ENCODE measurements around the gene RAD51B.
A peak's percentile ranks its signal among the peaks of the same experiment; 100 is the strongest.

The RAD51B gene

GRCh38 chr14:68726093-68726695, 906.6 kb downstream of the RAD51B start:
- no peak for DNase-seq (ENCODE audit: low read depth in 1 of 2, low spot score in 1 of 2)

GRCh38 chr14:68727315-68728047, 907.9 kb downstream of the RAD51B start:
- no peak for DNase-seq (ENCODE audit: low read depth in 1 of 2, low spot score in 1 of 2)

DNA sequence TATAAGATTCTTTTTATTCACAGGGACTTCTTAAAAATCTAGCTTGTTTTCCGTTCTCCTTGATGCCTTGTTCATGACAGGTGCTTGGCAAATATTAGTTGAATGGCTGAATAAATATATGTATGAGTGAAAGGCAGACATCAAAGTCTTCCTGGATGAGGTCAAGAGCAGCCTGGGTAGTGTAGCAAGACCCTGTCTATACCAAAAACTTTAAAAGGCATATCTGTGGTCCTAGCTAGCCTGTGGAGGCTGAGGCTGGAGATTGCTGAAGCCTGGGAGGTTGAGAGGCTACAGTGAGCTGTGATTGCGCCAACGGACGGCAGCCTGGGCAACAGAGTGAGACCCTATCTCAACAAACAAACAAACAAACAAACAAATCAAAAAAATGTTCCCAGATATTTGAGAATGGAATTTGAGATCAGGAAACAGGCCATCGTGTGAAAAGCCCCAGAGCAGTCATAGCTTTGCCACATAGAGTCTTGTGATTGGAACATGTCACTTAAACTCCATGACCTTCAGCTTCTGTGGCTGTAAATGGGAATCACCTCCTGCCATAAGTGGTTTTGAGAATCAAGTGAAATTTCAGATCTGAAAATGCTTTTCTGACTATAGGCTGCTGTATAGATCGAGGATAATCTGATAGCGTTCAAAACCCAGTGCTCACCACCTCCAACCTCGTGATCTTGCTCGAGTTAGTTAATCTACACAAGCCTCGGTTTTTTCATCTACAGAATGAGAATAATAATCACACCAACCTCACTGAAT, 908.9 kb downstream of the RAD51B start:
- DNase-seq (ENCODE audit: low read depth in 1 of 2, low spot score in 1 of 2): no peak

DNA sequence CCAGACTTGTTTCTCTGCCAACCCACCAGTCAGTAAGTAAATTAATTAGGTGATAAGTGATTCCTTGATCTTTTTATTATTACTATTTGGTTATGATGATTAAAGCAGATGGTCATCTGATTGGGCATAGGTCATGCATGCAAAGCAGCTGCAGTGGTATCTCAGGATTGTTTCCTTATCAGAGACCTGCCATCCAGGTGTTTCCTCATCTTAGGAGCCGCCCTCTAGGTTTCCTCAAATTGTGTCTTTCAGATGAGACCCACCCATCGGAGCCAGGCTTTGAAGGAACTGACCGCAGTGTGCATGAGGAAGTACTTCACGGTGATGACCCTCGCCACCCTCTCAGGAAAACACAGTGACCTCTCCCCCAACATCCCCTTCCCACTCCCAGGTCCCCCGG, 910.0 kb downstream of the RAD51B start:
- no peak for DNase-seq (ENCODE audit: low read depth in 1 of 2, low spot score in 1 of 2)

DNA sequence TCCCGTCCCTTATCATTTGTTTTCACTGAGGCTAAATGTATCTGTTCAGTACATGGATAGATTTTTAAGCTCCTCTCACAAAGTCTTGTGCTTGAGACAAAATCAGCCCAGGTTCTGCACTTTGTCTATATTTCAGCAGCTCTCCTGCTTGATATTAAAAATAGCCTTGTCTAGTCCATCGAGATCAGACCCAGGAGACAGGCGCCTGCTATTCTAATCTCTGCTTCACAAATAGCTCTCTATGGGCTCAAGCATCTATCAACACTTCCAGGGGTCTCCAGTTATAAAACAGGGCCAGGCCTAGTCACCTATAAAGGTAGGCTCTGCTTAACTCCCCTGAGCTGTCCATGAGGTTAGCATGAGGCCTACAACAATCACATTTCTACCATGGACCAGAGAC, 910.8 kb downstream of the RAD51B start:
- DNase-seq (ENCODE audit: low read depth in 1 of 2, low spot score in 1 of 2): no peak

DNA sequence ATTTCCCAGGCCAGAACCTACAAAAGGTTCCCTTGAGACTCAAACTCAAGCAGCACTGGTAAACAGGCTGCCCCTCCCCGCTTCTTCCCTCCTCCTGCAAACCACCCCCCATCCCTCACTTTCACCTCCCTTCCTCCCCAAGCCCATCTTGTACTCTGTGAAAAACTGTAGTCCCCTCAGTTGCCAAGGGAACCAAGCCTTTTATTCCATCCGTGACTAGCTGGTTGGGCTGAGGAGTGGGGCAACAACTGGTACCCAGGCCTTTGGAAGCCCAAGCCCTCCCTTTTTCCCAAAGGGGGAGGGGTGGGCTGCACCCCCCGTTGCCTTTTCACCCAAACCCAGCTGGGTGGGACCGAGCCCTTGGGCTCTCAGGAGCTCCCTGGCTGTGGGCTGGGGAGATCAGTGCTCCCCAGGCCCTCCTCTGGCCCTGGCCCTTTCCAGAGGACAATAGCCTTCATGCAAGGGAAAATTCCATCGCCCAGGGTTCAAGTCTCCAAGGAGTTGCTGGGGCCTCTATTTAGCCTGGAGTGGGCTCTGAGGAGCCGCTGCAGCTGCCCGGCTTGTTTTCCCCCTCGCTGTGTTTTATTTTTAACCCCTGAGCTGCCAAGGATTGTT, 911.3 kb downstream of the RAD51B start:
- no peak for DNase-seq (ENCODE audit: low read depth in 1 of 2, low spot score in 1 of 2)

DNA sequence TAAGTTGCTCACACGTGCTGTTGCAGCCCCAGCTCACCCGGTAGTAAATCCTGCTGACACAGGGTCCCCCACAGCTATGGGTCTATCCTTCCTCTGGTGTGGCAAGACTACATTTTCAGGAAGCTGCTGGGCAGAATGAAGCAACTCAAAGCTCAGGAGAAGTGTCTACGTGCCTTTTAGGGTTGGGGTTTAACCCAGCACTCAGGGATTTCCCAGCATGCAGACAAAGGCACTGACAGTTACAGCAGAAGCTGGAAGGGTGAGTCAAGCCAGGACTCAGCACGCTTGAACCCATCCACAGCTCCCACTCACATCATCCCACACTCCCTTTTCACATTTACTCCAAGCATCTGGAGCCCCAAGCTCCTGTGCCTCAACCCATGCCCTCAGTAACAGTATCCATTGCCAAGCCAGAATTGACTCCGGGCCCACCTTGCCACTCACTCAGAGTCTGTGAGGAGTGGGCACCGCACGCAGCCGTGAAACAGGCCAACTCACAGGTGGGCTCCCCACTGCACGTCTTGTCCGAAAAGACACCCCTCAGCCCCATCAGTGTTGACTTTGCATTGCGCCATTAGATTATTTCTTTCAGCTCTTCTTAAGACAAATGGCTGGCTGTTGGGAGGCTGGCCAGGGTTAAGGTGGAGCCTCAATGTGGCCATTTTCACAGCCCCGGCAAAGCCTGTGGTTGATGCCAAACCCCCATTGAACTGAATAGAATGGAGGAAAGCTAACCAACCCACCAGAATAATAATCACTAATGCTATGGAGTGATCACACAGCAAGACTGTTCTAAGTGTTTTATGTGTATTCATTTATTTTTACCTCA, 913.7 kb downstream of the RAD51B start:
- DNase-seq (ENCODE audit: low read depth in 1 of 2, low spot score in 1 of 2): peak in 1 of 2 donors; percentile 17

- DNase-seq (ENCODE audit: low read depth in 1 of 2, low spot score in 1 of 2): peak in 1 of 2 donors; percentile 29
These were observed 914.7 kb downstream of the RAD51B start for GRCh38 chr14:68734231-68734732.

- no peak for DNase-seq (ENCODE audit: low read depth in 1 of 2, low spot score in 1 of 2)
These were observed 916.3 kb downstream of the RAD51B start for GRCh38 chr14:68735856-68736255.

GRCh38 chr14:68736471-68736871, 916.9 kb downstream of the RAD51B start:
- DNase-seq (ENCODE audit: low read depth in 1 of 2, low spot score in 1 of 2): no peak

DNA sequence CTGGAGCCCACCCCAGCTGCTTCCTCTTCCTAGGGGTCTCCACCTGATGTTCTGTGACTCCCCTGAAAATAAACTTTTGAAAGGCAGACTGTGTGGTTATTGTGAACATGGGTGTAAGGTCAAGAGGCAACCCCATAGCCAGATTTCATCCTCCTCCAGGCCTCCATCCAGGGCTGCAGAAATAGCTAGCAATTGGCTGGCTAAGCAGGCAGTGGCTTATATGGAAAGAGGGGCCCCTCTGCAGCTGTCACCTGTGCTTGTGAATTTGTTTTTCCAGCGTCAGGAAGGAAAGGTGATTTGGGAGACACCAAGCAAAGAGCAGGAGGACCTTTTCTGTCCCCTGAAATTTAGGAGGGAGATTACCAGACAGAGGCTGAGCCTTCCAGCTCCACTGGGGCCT, 917.5 kb downstream of the RAD51B start:
- DNase-seq (ENCODE audit: low read depth in 1 of 2, low spot score in 1 of 2): no peak

GRCh38 chr14:68738559-68738958, 919.0 kb downstream of the RAD51B start:
- no peak for DNase-seq (ENCODE audit: low read depth in 1 of 2, low spot score in 1 of 2)

DNA sequence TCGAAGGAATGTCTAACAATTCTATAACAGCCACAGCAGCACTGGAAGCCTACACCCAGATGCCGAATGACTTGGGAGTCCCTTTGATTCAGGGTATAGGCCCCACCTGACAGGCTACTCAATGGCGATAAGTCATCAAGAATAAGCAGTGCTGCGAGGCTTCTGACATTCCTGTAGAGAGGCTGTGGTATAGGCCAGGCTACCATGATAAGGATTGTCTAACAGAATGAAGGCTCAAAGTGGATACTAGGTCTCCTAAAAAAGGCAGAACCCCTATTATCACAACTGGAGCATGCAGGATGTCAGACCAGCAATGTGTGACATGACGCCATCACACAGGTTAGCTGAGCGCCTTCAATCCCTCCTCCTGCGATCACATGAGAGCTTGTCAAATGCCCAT, 920.1 kb downstream of the RAD51B start:
- DNase-seq (ENCODE audit: low read depth in 1 of 2, low spot score in 1 of 2): no peak

DNA sequence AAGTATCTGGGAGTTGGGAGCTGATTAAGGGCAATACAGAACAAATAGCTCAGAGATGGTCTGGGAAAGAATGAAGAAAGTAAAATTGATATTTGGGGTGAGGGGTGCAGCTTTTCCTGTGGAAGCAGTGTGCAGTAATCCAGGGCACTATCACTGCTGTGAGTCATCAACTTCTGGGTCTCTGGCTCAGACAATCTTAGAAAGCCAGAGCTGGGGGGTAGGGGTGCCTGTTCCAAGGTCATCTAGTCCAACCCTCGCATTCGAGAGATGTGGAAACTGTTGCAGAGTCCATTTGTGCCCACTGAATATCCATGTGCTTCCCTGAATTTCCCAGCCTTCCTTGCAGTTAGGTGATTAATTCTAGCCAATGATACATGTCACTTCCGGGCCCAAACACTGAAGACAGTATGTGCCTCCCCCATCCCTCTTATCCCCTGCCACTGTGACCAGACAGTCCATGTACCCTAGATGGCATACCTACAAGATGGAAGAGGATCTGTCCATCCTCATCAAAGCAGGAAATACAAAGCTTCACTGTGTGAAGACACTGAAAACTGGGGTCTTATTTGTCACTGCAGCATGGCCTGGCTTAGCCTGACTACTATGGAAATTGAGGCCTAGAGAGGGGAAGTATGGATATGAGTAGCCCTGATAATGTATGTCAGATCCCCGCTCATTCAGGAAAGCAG, 921.4 kb downstream of the RAD51B start:
- DNase-seq (ENCODE audit: low read depth in 1 of 2, low spot score in 1 of 2): no peak

DNA sequence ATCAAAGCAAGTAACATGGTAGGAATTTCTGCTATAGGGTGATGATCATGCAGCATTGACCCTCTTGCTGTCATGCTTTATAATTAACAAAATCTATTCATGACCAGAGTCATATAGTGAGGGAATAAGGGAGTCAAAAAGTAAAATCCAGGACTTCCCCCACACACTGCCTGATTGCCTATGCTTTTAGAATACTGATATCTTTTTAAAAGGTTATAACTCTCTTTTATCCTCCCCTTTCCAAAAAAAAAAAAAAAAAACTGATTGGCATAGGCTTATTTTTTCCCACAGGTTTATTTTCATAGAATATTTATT, 921.9 kb downstream of the RAD51B start:
- no peak for DNase-seq (ENCODE audit: low read depth in 1 of 2, low spot score in 1 of 2)

DNA sequence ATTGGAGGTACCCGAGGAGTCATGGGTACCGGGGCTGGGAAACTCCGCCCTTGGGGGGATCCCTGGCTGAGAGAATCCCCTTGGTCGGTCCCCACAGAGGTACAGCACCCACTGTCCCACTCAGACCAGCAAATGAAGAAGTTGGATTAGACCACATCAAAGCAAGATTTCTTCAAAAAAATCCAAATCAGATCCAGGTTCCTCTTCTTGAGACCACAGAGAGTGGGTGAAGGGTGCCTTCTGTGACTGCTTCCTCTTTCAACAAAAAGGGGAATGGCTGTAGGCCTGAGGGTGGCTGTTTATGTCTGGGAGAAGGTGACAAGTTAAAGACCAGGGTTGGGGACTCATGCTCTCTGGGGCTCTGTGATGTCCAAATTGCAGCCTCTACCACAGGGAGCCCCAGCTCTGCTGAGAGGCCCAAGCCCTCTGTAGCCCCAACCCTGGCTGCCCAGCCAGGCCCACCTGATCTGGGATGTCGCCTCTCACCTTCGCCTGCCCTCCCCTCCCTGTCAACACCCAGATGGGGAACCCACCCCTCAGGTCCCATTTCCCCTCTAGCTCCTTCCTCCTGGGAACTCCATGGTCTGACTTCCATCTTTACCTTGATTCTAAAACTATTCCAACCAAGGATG, 922.4 kb downstream of the RAD51B start:
- no peak for DNase-seq (ENCODE audit: low read depth in 1 of 2, low spot score in 1 of 2)

DNA sequence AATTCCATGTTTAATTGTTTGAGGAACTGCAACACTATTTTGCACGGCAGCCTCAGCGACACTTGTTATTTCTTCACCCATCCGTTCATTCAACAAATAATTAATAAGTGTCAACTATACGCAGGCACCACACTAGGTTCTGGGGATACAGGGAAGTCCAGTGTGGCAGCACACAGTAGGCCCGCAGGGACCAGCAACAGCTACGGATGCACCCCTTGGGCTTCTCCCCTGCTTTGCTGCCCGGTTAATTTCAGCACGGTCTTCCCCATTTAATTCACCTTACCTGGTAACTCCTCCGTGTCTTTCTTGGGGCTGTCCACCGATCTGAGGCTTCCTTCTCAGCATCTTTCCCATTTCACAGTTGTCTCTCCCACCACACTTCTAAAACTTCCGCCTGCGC, 925.0 kb downstream of the RAD51B start:
- DNase-seq (ENCODE audit: low read depth in 1 of 2, low spot score in 1 of 2): no peak

- no peak for DNase-seq (ENCODE audit: low read depth in 1 of 2, low spot score in 1 of 2)
These were observed 927.8 kb downstream of the RAD51B start for GRCh38 chr14:68747393-68747792.

DNA sequence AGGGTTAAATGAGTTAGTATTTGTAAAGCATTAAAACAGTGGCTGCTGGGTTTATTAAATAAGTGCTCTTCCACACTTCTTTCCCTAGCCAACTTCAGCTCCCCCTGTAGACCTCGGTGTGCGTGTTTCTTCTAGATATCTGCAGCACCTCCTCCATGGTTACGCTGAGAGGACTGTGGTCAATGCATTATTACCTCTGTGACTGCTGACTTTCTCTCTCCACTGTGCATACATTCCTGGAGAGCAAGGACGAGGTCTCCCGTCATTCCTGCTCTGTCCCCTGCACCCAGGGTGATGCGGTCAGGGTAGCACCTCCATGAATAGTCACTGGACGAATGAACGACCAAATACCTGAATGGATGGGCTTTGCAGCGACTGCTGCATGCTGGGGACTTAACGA, 928.7 kb downstream of the RAD51B start:
- no peak for DNase-seq (ENCODE audit: low read depth in 1 of 2, low spot score in 1 of 2)

DNA sequence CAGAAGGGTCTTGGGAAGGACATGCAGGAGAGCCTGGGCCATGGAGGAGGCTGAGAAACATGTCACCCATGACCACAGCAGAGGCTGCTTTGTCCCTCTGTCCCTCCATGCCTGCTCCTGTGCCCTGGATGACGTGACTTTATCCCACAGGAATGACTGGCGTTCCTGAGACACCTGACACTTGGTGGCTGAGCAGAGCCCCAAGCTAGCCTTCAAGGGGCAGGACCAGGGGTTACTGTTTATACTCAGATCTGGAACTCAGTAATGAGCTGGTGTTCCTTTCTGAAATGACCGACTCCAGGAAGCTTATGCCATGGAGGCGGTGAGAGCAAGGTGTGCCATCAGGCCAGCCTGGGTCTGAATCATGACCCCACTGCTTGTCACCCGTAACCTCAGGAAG, 929.1 kb downstream of the RAD51B start:
- DNase-seq (ENCODE audit: low read depth in 1 of 2, low spot score in 1 of 2): no peak
